ENCODE results near the gene RAB40B. TPM values are rescaled to one million over a fixed set of nuclear protein-coding genes. Genes with fewer than 3 reads are reported as not detected.
A peak's percentile ranks its signal among the peaks of the same experiment; 100 is the strongest.

The RAB40B gene
- polyA plus RNA-seq, 1 donor = 18.0 TPM

- Histone ChIP-seq H3K36me3 (ENCODE audit: control insufficient read depth, insufficient read depth, low read length) (peaks cover 20% of the 10 kb centered on the region), H3K4me1 (ENCODE audit: control insufficient read depth, insufficient read depth, low read length) (peaks cover 8% of the 10 kb centered on the region), H3K9me3 (ENCODE audit: control insufficient read depth, low read depth, low read length) (no peaks in the 10 kb centered on the region), H3K4me3 (ENCODE audit: low read length) (peak within 1 kb of the TSS; percentile 68), H3K27me3 (ENCODE audit: control insufficient read depth, insufficient read depth, low read length) (no peaks in the 10 kb centered on the region), H3K27ac (ENCODE audit: low read length) (peak within 1 kb of the TSS; percentile 97)
- no CpG with 5 or more reads among the region's 75 CpGs for WGBS (ENCODE audit: insufficient coverage, low lambda C conversion rate)
- DNase-seq = peak; percentile 91 to 97
These were observed 17.9 kb upstream of the RAB40B start, which contains the start of gene FN3KRP for GRCh38 chr17:82716203-82717010. Gene FN3KRP, plus strand, starts transcription at chr17:82716706. Its CDS starts 50 bp downstream, at chr17:82716756.

- H3K27ac ChIP-seq (ENCODE audit: low read length) = no peak overlapping the region
- H3K4me3 ChIP-seq (ENCODE audit: low read length) = no peak overlapping the region
- no peak for DNase-seq
- H3K4me1 ChIP-seq (ENCODE audit: control insufficient read depth, insufficient read depth, low read length) = peaks cover 8% of the 10 kb centered on the region
- no peaks in the 10 kb centered on the region for H3K27me3 ChIP-seq (ENCODE audit: control insufficient read depth, insufficient read depth, low read length)
- no peaks in the 10 kb centered on the region for H3K9me3 ChIP-seq (ENCODE audit: control insufficient read depth, low read depth, low read length)
- no CpG with 5 or more reads among the region's 35 CpGs for WGBS (ENCODE audit: insufficient coverage, low lambda C conversion rate)
- H3K36me3 ChIP-seq (ENCODE audit: control insufficient read depth, insufficient read depth, low read length) = no peaks in the 10 kb centered on the region
These were observed 14.7 kb upstream of the RAB40B start for GRCh38 chr17:82713071-82713723.

GRCh38 chr17:82710499-82711232 is 12.2 kb upstream of the RAB40B start:
- no peak for DNase-seq
- no peak overlapping the region for H3K4me3 ChIP-seq (ENCODE audit: low read length)
- H3K9me3 ChIP-seq (ENCODE audit: control insufficient read depth, low read depth, low read length) = no peaks in the 10 kb centered on the region
- H3K27me3 ChIP-seq (ENCODE audit: control insufficient read depth, insufficient read depth, low read length) = no peaks in the 10 kb centered on the region
- no CpG with 5 or more reads among the region's 29 CpGs for WGBS (ENCODE audit: insufficient coverage, low lambda C conversion rate)
- H3K4me1 ChIP-seq (ENCODE audit: control insufficient read depth, insufficient read depth, low read length) = peaks cover 2% of the 10 kb centered on the region
- H3K36me3 ChIP-seq (ENCODE audit: control insufficient read depth, insufficient read depth, low read length) = no peaks in the 10 kb centered on the region
- H3K27ac ChIP-seq (ENCODE audit: low read length) = no peak overlapping the region

- H3K27ac ChIP-seq (ENCODE audit: low read length) = no peak overlapping the region
- WGBS (ENCODE audit: insufficient coverage, low lambda C conversion rate) = no CpG with 5 or more reads among the region's 25 CpGs
- H3K4me1 ChIP-seq (ENCODE audit: control insufficient read depth, insufficient read depth, low read length) = peaks cover 8% of the 10 kb centered on the region
- H3K4me3 ChIP-seq (ENCODE audit: low read length) = no peak overlapping the region
- H3K9me3 ChIP-seq (ENCODE audit: control insufficient read depth, low read depth, low read length) = no peaks in the 10 kb centered on the region
- no peaks in the 10 kb centered on the region for H3K36me3 ChIP-seq (ENCODE audit: control insufficient read depth, insufficient read depth, low read length)
- H3K27me3 ChIP-seq (ENCODE audit: control insufficient read depth, insufficient read depth, low read length) = no peaks in the 10 kb centered on the region
- DNase-seq = no peak
These were observed 11.4 kb upstream of the RAB40B start for GRCh38 chr17:82709676-82710498.

- no peaks in the 10 kb centered on the region for H3K27me3 ChIP-seq (ENCODE audit: control insufficient read depth, insufficient read depth, low read length)
- H3K4me3 ChIP-seq (ENCODE audit: low read length) = no peak overlapping the region
- peaks cover 16% of the 10 kb centered on the region for H3K4me1 ChIP-seq (ENCODE audit: control insufficient read depth, insufficient read depth, low read length)
- H3K36me3 ChIP-seq (ENCODE audit: control insufficient read depth, insufficient read depth, low read length) = no peaks in the 10 kb centered on the region
- DNase-seq = no peak
- no peak overlapping the region for H3K27ac ChIP-seq (ENCODE audit: low read length)
- WGBS (ENCODE audit: insufficient coverage, low lambda C conversion rate) = no CpG with 5 or more reads among the region's 9 CpGs
- H3K9me3 ChIP-seq (ENCODE audit: control insufficient read depth, low read depth, low read length) = no peaks in the 10 kb centered on the region
These were observed 10.7 kb upstream of the RAB40B start for GRCh38 chr17:82709024-82709675.

- DNase-seq = no peak
- no CpG with 5 or more reads among the region's 18 CpGs for WGBS (ENCODE audit: insufficient coverage, low lambda C conversion rate)
- Histone ChIP-seq H3K4me1 (ENCODE audit: control insufficient read depth, insufficient read depth, low read length) (peaks cover 37% of the 10 kb centered on the region), H3K27me3 (ENCODE audit: control insufficient read depth, insufficient read depth, low read length) (no peaks in the 10 kb centered on the region), H3K27ac (ENCODE audit: low read length) (no peak overlapping the region), H3K4me3 (ENCODE audit: low read length) (no peak overlapping the region), H3K36me3 (ENCODE audit: control insufficient read depth, insufficient read depth, low read length) (no peaks in the 10 kb centered on the region), H3K9me3 (ENCODE audit: control insufficient read depth, low read depth, low read length) (no peaks in the 10 kb centered on the region)
These were observed 7.3 kb upstream of the RAB40B start for GRCh38 chr17:82705756-82706155.

GRCh38 chr17:82704886-82705285 is 6.4 kb upstream of the RAB40B start:
- no peaks in the 10 kb centered on the region for H3K36me3 ChIP-seq (ENCODE audit: control insufficient read depth, insufficient read depth, low read length)
- no peaks in the 10 kb centered on the region for H3K9me3 ChIP-seq (ENCODE audit: control insufficient read depth, low read depth, low read length)
- H3K27ac ChIP-seq (ENCODE audit: low read length) = peak overlapping the region; percentile 93
- WGBS (ENCODE audit: insufficient coverage, low lambda C conversion rate) = no CpG with 5 or more reads among the region's 13 CpGs
- peaks cover 37% of the 10 kb centered on the region for H3K4me1 ChIP-seq (ENCODE audit: control insufficient read depth, insufficient read depth, low read length)
- no peaks in the 10 kb centered on the region for H3K27me3 ChIP-seq (ENCODE audit: control insufficient read depth, insufficient read depth, low read length)
- DNase-seq = no peak
- H3K4me3 ChIP-seq (ENCODE audit: low read length) = peak overlapping the region; percentile 7

GRCh38 chr17:82703935-82704865 is 5.7 kb upstream of the RAB40B start:
- no peaks in the 10 kb centered on the region for H3K36me3 ChIP-seq (ENCODE audit: control insufficient read depth, insufficient read depth, low read length)
- peak overlapping the region; percentile 24 for H3K4me3 ChIP-seq (ENCODE audit: low read length)
- DNase-seq = peak; percentile 86 to 94
- WGBS (ENCODE audit: insufficient coverage, low lambda C conversion rate) = no CpG with 5 or more reads among the region's 38 CpGs
- H3K9me3 ChIP-seq (ENCODE audit: control insufficient read depth, low read depth, low read length) = no peaks in the 10 kb centered on the region
- H3K27me3 ChIP-seq (ENCODE audit: control insufficient read depth, insufficient read depth, low read length) = no peaks in the 10 kb centered on the region
- H3K27ac ChIP-seq (ENCODE audit: low read length) = peak overlapping the region; percentile 93
- H3K4me1 ChIP-seq (ENCODE audit: control insufficient read depth, insufficient read depth, low read length) = peaks cover 40% of the 10 kb centered on the region

Measured in large intestine (tissue), 3 donors.